ENCODE results near the gene HNRNPLL.

Gene HNRNPLL

GRCh38 chr2:38590053-38590452, 12.7 kb downstream of the HNRNPLL start:
- 95% methylated on average over 3 of the region's 3 CpGs for WGBS
- H3K36me3 ChIP-seq (ENCODE audit: insufficient read depth, low read length), result peaks cover 49% of the 10 kb centered on the region

GRCh38 chr2:38586931-38587330, 15.8 kb downstream of the HNRNPLL start:
- no peaks in the 10 kb centered on the region for H3K9me3 ChIP-seq (ENCODE audit: insufficient read depth, low read depth, low read length)
- no peak overlapping the region for H3K4me3 ChIP-seq (ENCODE audit: low read length)
- H3K27ac ChIP-seq (ENCODE audit: low read depth, low read length), result no peak overlapping the region
- no peaks in the 10 kb centered on the region for H3K27me3 ChIP-seq (ENCODE audit: insufficient read depth, low read length)
- H3K4me1 ChIP-seq (ENCODE audit: insufficient read depth, low read length), result no peaks in the 10 kb centered on the region
- no peak overlapping the region for H3K9ac ChIP-seq (ENCODE audit: low read depth, low read length)
- 97% methylated on average over 2 of the region's 3 CpGs for WGBS
- peaks cover 78% of the 10 kb centered on the region for H3K36me3 ChIP-seq (ENCODE audit: insufficient read depth, low read length)

More at GRCh38 chr2:38590053-38590452, 12.7 kb downstream of the HNRNPLL start:
- Histone ChIP-seq H3K27me3 (ENCODE audit: insufficient read depth, low read length) (no peaks in the 10 kb centered on the region), H3K4me1 (ENCODE audit: insufficient read depth, low read length) (no peaks in the 10 kb centered on the region), H3K9me3 (ENCODE audit: insufficient read depth, low read depth, low read length) (no peaks in the 10 kb centered on the region), H3K4me3 (ENCODE audit: low read length) (no peak overlapping the region), H3K27ac (ENCODE audit: low read depth, low read length) (no peak overlapping the region), H3K9ac (ENCODE audit: low read depth, low read length) (no peak overlapping the region)

- Histone ChIP-seq H3K4me3 (ENCODE audit: low read length) (no peak overlapping the region), H3K9ac (ENCODE audit: low read depth, low read length) (no peak overlapping the region), H3K9me3 (ENCODE audit: insufficient read depth, low read depth, low read length) (no peaks in the 10 kb centered on the region), H3K27me3 (ENCODE audit: insufficient read depth, low read length) (no peaks in the 10 kb centered on the region), H3K27ac (ENCODE audit: low read depth, low read length) (no peak overlapping the region), H3K4me1 (ENCODE audit: insufficient read depth, low read length) (peaks cover 15% of the 10 kb centered on the region), H3K36me3 (ENCODE audit: insufficient read depth, low read length) (peaks cover 83% of the 10 kb centered on the region)
- WGBS, result no CpG with 5 or more reads among the region's 1 CpG
These were observed 17.8 kb downstream of the HNRNPLL start for GRCh38 chr2:38584881-38585280.

- WGBS, result 97% methylated on average over 5 of the region's 5 CpGs
- Histone ChIP-seq H3K36me3 (ENCODE audit: insufficient read depth, low read length) (peaks cover 83% of the 10 kb centered on the region), H3K9ac (ENCODE audit: low read depth, low read length) (no peak overlapping the region), H3K27me3 (ENCODE audit: insufficient read depth, low read length) (no peaks in the 10 kb centered on the region), H3K27ac (ENCODE audit: low read depth, low read length) (no peak overlapping the region), H3K9me3 (ENCODE audit: insufficient read depth, low read depth, low read length) (no peaks in the 10 kb centered on the region), H3K4me3 (ENCODE audit: low read length) (no peak overlapping the region), H3K4me1 (ENCODE audit: insufficient read depth, low read length) (peaks cover 22% of the 10 kb centered on the region)
These were observed 18.7 kb downstream of the HNRNPLL start for GRCh38 chr2:38583994-38584393.

GRCh38 chr2:38583524-38583923, 19.2 kb downstream of the HNRNPLL start:
- Histone ChIP-seq H3K36me3 (ENCODE audit: insufficient read depth, low read length) (peaks cover 83% of the 10 kb centered on the region), H3K9ac (ENCODE audit: low read depth, low read length) (no peak overlapping the region), H3K4me3 (ENCODE audit: low read length) (no peak overlapping the region), H3K9me3 (ENCODE audit: insufficient read depth, low read depth, low read length) (no peaks in the 10 kb centered on the region), H3K27me3 (ENCODE audit: insufficient read depth, low read length) (no peaks in the 10 kb centered on the region), H3K4me1 (ENCODE audit: insufficient read depth, low read length) (peaks cover 24% of the 10 kb centered on the region), H3K27ac (ENCODE audit: low read depth, low read length) (no peak overlapping the region)
- WGBS, result 98% methylated on average over 3 of the region's 3 CpGs

GRCh38 chr2:38581193-38582147, 21.3 kb downstream of the HNRNPLL start:
- Histone ChIP-seq H3K9me3 (ENCODE audit: insufficient read depth, low read depth, low read length) (no peaks in the 10 kb centered on the region), H3K9ac (ENCODE audit: low read depth, low read length) (no peak overlapping the region), H3K4me3 (ENCODE audit: low read length) (no peak overlapping the region), H3K36me3 (ENCODE audit: insufficient read depth, low read length) (peaks cover 92% of the 10 kb centered on the region), H3K27me3 (ENCODE audit: insufficient read depth, low read length) (no peaks in the 10 kb centered on the region), H3K27ac (ENCODE audit: low read depth, low read length) (no peak overlapping the region; the same call in 1 of the 2 replicates), H3K4me1 (ENCODE audit: insufficient read depth, low read length) (peaks cover 24% of the 10 kb centered on the region)
- WGBS, result 88% methylated on average over 6 of the region's 9 CpGs

GRCh38 chr2:38580115-38580636, 22.6 kb downstream of the HNRNPLL start:
- Histone ChIP-seq H3K4me3 (ENCODE audit: low read length) (no peak overlapping the region), H3K27me3 (ENCODE audit: insufficient read depth, low read length) (no peaks in the 10 kb centered on the region), H3K27ac (ENCODE audit: low read depth, low read length) (no peak overlapping the region), H3K9ac (ENCODE audit: low read depth, low read length) (no peak overlapping the region), H3K4me1 (ENCODE audit: insufficient read depth, low read length) (peaks cover 24% of the 10 kb centered on the region), H3K36me3 (ENCODE audit: insufficient read depth, low read length) (peaks cover 93% of the 10 kb centered on the region), H3K9me3 (ENCODE audit: insufficient read depth, low read depth, low read length) (no peaks in the 10 kb centered on the region)
- 69% methylated on average over 2 of the region's 2 CpGs for WGBS

GRCh38 chr2:38578832-38579231, 23.9 kb downstream of the HNRNPLL start:
- WGBS, result 89% methylated on average over 4 of the region's 5 CpGs
- no peak overlapping the region for H3K27ac ChIP-seq (ENCODE audit: low read depth, low read length)
- H3K9me3 ChIP-seq (ENCODE audit: insufficient read depth, low read depth, low read length), result no peaks in the 10 kb centered on the region
- H3K4me3 ChIP-seq (ENCODE audit: low read length), result no peak overlapping the region
- H3K4me1 ChIP-seq (ENCODE audit: insufficient read depth, low read length), result peaks cover 24% of the 10 kb centered on the region
- H3K27me3 ChIP-seq (ENCODE audit: insufficient read depth, low read length), result no peaks in the 10 kb centered on the region
- no peak overlapping the region for H3K9ac ChIP-seq (ENCODE audit: low read depth, low read length)
- H3K36me3 ChIP-seq (ENCODE audit: insufficient read depth, low read length), result peaks cover 93% of the 10 kb centered on the region

GRCh38 chr2:38574278-38574677, 28.4 kb downstream of the HNRNPLL start:
- H3K36me3 ChIP-seq (ENCODE audit: insufficient read depth, low read length), result peaks cover 96% of the 10 kb centered on the region
- no peak overlapping the region for H3K27ac ChIP-seq (ENCODE audit: low read depth, low read length)
- H3K4me1 ChIP-seq (ENCODE audit: insufficient read depth, low read length), result peaks cover 3% of the 10 kb centered on the region; the same call in 1 of the 2 replicates
- H3K9ac ChIP-seq (ENCODE audit: low read depth, low read length), result no peak overlapping the region
- H3K9me3 ChIP-seq (ENCODE audit: insufficient read depth, low read depth, low read length), result no peaks in the 10 kb centered on the region
- H3K4me3 ChIP-seq (ENCODE audit: low read length), result no peak overlapping the region
- H3K27me3 ChIP-seq (ENCODE audit: insufficient read depth, low read length), result no peaks in the 10 kb centered on the region

GRCh38 chr2:38572167-38572566, 30.6 kb downstream of the HNRNPLL start:
- no peaks in the 10 kb centered on the region for H3K27me3 ChIP-seq (ENCODE audit: insufficient read depth, low read length)
- no peaks in the 10 kb centered on the region for H3K4me1 ChIP-seq (ENCODE audit: insufficient read depth, low read length)
- no peak overlapping the region for H3K9ac ChIP-seq (ENCODE audit: low read depth, low read length)
- no peak overlapping the region for H3K4me3 ChIP-seq (ENCODE audit: low read length)
- H3K27ac ChIP-seq (ENCODE audit: low read depth, low read length), result no peak overlapping the region
- 100% methylated on average over 1 of the region's 1 CpG for WGBS
- no peaks in the 10 kb centered on the region for H3K9me3 ChIP-seq (ENCODE audit: insufficient read depth, low read depth, low read length)
- peaks cover 98% of the 10 kb centered on the region for H3K36me3 ChIP-seq (ENCODE audit: insufficient read depth, low read length)

- 98% methylated on average over 3 of the region's 4 CpGs for WGBS
- no peaks in the 10 kb centered on the region for H3K27me3 ChIP-seq (ENCODE audit: insufficient read depth, low read length)
- H3K9ac ChIP-seq (ENCODE audit: low read depth, low read length), result no peak overlapping the region
- H3K36me3 ChIP-seq (ENCODE audit: insufficient read depth, low read length), result peaks cover 97% of the 10 kb centered on the region
- no peaks in the 10 kb centered on the region for H3K9me3 ChIP-seq (ENCODE audit: insufficient read depth, low read depth, low read length)
- no peaks in the 10 kb centered on the region for H3K4me1 ChIP-seq (ENCODE audit: insufficient read depth, low read length)
- H3K27ac ChIP-seq (ENCODE audit: low read depth, low read length), result no peak overlapping the region
- H3K4me3 ChIP-seq (ENCODE audit: low read length), result no peak overlapping the region
These were observed 31.5 kb downstream of the HNRNPLL start for GRCh38 chr2:38571193-38571592.
